Body of pancreas (tissue), 4 donors: ENCODE results near the gene OR2A42.
"Not testable (repeated sequence)": the region's sequence is repeated elsewhere in the genome, so short reads cannot be mapped to it uniquely, and the experiment has no call there.

Experiments
- CTCF ChIP-seq, 7 experiments: fragments of 450-650 bp in 4 of 7; fragments of 200-600 bp in 3 of 7; sonication (generic) in 3 of 7; IDR thresholded peaks; one replicate each; pipeline ENCODE4 v1.5.1; 2016 to 2019; ENCODE audit warnings: antibody characterized with exemption in 7 of 7
- POLR2A ChIP-seq, 3 donors: fragments of 450-650 bp; IDR thresholded peaks; one replicate each; pipeline ENCODE4 v1.6.1; 2016; ENCODE audit warnings: antibody characterized with exemption in 3 of 3, mild to moderate bottlenecking in 2 of 3

- not testable (repeated sequence) for TF ChIP-seq CTCF, POLR2A (IDR thresholded peaks at IDR 0.05)
These were observed 12.5 kb downstream of the OR2A42 start for GRCh38 chr7:144226866-144227265.
